SK-N-SH (cell line): ENCODE data around the gene NSD2. TPM values are rescaled to one million over a fixed set of nuclear protein-coding genes. Genes with fewer than 3 reads are reported as not detected.
A peak's percentile ranks its signal among the peaks of the same experiment; 100 is the strongest.

ENCODE experiments used
- CTCF ChIA-PET: fragments of 300-600, 350-600 bp; formaldehyde crosslinking; extraction: SDS; loops from one replicate; lab custom pipeline; 2021; lab: Yijun Ruan, JAX
- POLR2A ChIA-PET: fragments of 350-600 bp; sonication (Branson Sonifier 250); formaldehyde crosslinking; extraction: SDS; loops from one replicate; lab custom pipeline; 2020; ENCODE audit warnings: antibody characterized with exemption, inconsistent platforms; lab: Yijun Ruan, JAX
- DNase-seq: peaks from one replicate; pipeline ENCODE4 v3.0.0; 2012
- H2AFZ ChIP-seq: fragments of 200-600 bp; sonication (generic); 2 replicates; pipeline ENCODE4 v1.8.1; 2016; ENCODE audit warnings: antibody characterized with exemption, mild to moderate bottlenecking, low read depth
- H3F3A ChIP-seq: fragments of 200-600 bp; sonication (generic); replicated peaks from 2 replicates; pipeline ENCODE3; 2016; ENCODE audit warnings: antibody characterized with exemption, mild to moderate bottlenecking; ENCODE audit not compliant: insufficient read depth
- H3K27ac ChIP-seq, 2 experiments: fragments of 200-500 bp in 1 of 2; fragments of 200-600 bp in 1 of 2; sonication (Bioruptor generic) in 1 of 2; sonication (generic), shearing (Covaris generic) in 1 of 2; 2 replicates each; pipeline versions ENCODE4 v1.5.1 to v1.6.1; 2014 to 2016; ENCODE audit warnings: low read depth in 2 of 2, inconsistent platforms in 1 of 2, low read length in 1 of 2, mild to moderate bottlenecking in 1 of 2, mixed read lengths in 1 of 2
- H3K27me3 ChIP-seq: fragments of 200-600 bp; sonication (generic), shearing (Covaris generic); 2 replicates; pipeline ENCODE4 v1.6.1; 2016; ENCODE audit warnings: mixed run types; ENCODE audit not compliant: insufficient read depth
- H3K36me3 ChIP-seq, 2 experiments: fragments of 200-500 bp in 1 of 2; fragments of 200-600 bp in 1 of 2; sonication (Bioruptor generic) in 1 of 2; sonication (generic) in 1 of 2; replicated peaks in 1 of 2; 2 replicates each; pipeline versions ENCODE3 to v1.5.1; 2014 to 2016; ENCODE audit warnings: low read length in 1 of 2, mild to moderate bottlenecking in 1 of 2; ENCODE audit not compliant: insufficient read depth in 2 of 2, control insufficient read depth in 1 of 2
- H3K4me1 ChIP-seq, 2 experiments: fragments of 200-500 bp in 1 of 2; fragments of 200-600 bp in 1 of 2; sonication (Bioruptor generic) in 1 of 2; sonication (generic), shearing (Covaris generic) in 1 of 2; 2 replicates each; pipeline versions ENCODE4 v1.5.1 to v1.6.1; 2014 to 2016; ENCODE audit warnings: low read depth in 1 of 2, low read length in 1 of 2, mixed run types in 1 of 2; ENCODE audit not compliant: insufficient read depth in 2 of 2, control insufficient read depth in 1 of 2
- H3K4me2 ChIP-seq: fragments of 200-600 bp; sonication (generic), shearing (Covaris generic); 2 replicates; pipeline ENCODE4 v1.6.1; 2017; ENCODE audit warnings: mixed run types
- H3K4me3 ChIP-seq, 2 experiments: fragments of 200-500 bp in 1 of 2; fragments of 200-600 bp in 1 of 2; sonication (Bioruptor generic) in 1 of 2; sonication (generic), shearing (Covaris generic) in 1 of 2; 2 replicates each; pipeline versions ENCODE4 v1.5.1 to v1.8.1; 2014 to 2016; ENCODE audit warnings: low read depth in 2 of 2, inconsistent platforms in 1 of 2, low read length in 1 of 2, mild to moderate bottlenecking in 1 of 2, mixed read lengths in 1 of 2, moderate library complexity in 1 of 2
- H3K79me2 ChIP-seq: fragments of 200-600 bp; sonication (generic); 2 replicates; pipeline ENCODE4 v1.8.1; 2017; ENCODE audit warnings: mild to moderate bottlenecking; ENCODE audit not compliant: insufficient read depth
- H3K9ac ChIP-seq: fragments of 200-600 bp; sonication (generic); 2 replicates; pipeline ENCODE4 v1.6.1; 2017; ENCODE audit warnings: mixed run types
- H3K9me2 ChIP-seq: fragments of 200-600 bp; sonication (generic); 2 replicates; pipeline ENCODE4 v1.6.1; 2017; ENCODE audit warnings: mixed run types
- H3K9me3 ChIP-seq: fragments of 200-600 bp; sonication (generic); 2 replicates; pipeline ENCODE4 v1.6.1; 2017; ENCODE audit warnings: mixed run types, mild to moderate bottlenecking, moderate library complexity
- H4K20me1 ChIP-seq: fragments of 200-600 bp; sonication (generic); 2 replicates; pipeline ENCODE4 v1.6.1; 2017; ENCODE audit warnings: mild to moderate bottlenecking, mixed run types; ENCODE audit not compliant: insufficient read depth
- CHD2 ChIP-seq: fragments of 150-350 bp; IDR thresholded peaks from 2 replicates; pipeline ENCODE4 v1.6.1; 2018; ENCODE audit warnings: low read length; ENCODE audit not compliant: partially characterized antibody
- ELF1 ChIP-seq: IDR thresholded peaks from 2 replicates; pipeline ENCODE4 v1.4.0; 2012
- EP300 ChIP-seq, 2 experiments: IDR thresholded peaks; 2 replicates each; pipeline versions ENCODE4 v1.4.0 to v1.6.1; 2012; ENCODE audit warnings: borderline replicate concordance in 1 of 2, low read depth in 1 of 2, low read length in 1 of 2
- FOSL2 ChIP-seq: IDR thresholded peaks from 2 replicates; pipeline ENCODE4 v1.4.0; 2012; ENCODE audit warnings: low read depth, mild to moderate bottlenecking, moderate library complexity, borderline replicate concordance
- FOXM1 ChIP-seq: IDR thresholded peaks from 2 replicates; pipeline ENCODE4 v1.4.0; 2012; ENCODE audit warnings: low read depth, mild to moderate bottlenecking
- GABPA ChIP-seq: IDR thresholded peaks from 2 replicates; pipeline ENCODE4 v1.4.0; 2012; ENCODE audit warnings: low read depth, mild to moderate bottlenecking
- GATA2 ChIP-seq: sonication (generic); formaldehyde crosslinking; IDR thresholded peaks from 2 replicates; pipeline ENCODE4 v1.5.0; 2020; ENCODE audit warnings: mild to moderate bottlenecking, missing genetic modification reagents
- JUND ChIP-seq: IDR thresholded peaks from 2 replicates; pipeline ENCODE4 v1.4.0; 2012
- MEF2A ChIP-seq: IDR thresholded peaks from 2 replicates; pipeline ENCODE4 v1.4.0; 2012; ENCODE audit warnings: low read depth, borderline replicate concordance
- POLR2AphosphoS5 ChIP-seq: IDR thresholded peaks from 2 replicates; pipeline ENCODE4 v1.6.1; 2012; ENCODE audit warnings: low read depth, low read length
- RAD21 ChIP-seq: IDR thresholded peaks from 2 replicates; pipeline ENCODE4 v1.6.1; 2012; ENCODE audit warnings: mild to moderate bottlenecking, low read length
- RFX5 ChIP-seq: IDR thresholded peaks from 2 replicates; pipeline ENCODE4 v1.6.1; 2012; ENCODE audit warnings: mild to moderate bottlenecking, improper control_type of control experiment, low read length
- SIN3A ChIP-seq: IDR thresholded peaks from 2 replicates; pipeline ENCODE4 v1.6.1; 2012; ENCODE audit warnings: low read depth, mild to moderate bottlenecking, low read length, moderate library complexity, borderline replicate concordance
- TAF1 ChIP-seq: IDR thresholded peaks from 2 replicates; pipeline ENCODE4 v1.6.1; 2012; ENCODE audit warnings: low read depth, mild to moderate bottlenecking, low read length, moderate library complexity, borderline replicate concordance
- TEAD4 ChIP-seq: IDR thresholded peaks from 2 replicates; pipeline ENCODE4 v1.4.0; 2012; ENCODE audit warnings: mild to moderate bottlenecking, borderline replicate concordance; ENCODE audit not compliant: insufficient read depth
- YY1 ChIP-seq: IDR thresholded peaks from 2 replicates; pipeline ENCODE4 v1.4.0; 2012; ENCODE audit warnings: low read depth, mild to moderate bottlenecking
- WGBS: methylation state at CpG from one replicate; pipeline ENCODE4 v1.1.6; 2017; ENCODE audit warnings: low lambda C conversion rate; 5-methylcytosine and 5-hydroxymethylcytosine counted together
- polyA plus RNA-seq, 3 experiments: library from polyadenylated mRNA; depleted of rRNA; stranded (reverse); fragments of >200 nt; gene quantifications; 2 replicates each; pipeline ENCODE4 v1.2.3, GENCODE V29; 2012
- TF ChIP-seq, protein P1 (sequence below): IDR thresholded peaks from 2 replicates; pipeline ENCODE4; 2012
- TF ChIP-seq, protein P2 (sequence below): IDR thresholded peaks from 2 replicates; pipeline ENCODE4 v1.4.0; 2012; ENCODE audit warnings: low read depth
- TF ChIP-seq, protein P3 (sequence below): fragments of 150-350 bp; IDR thresholded peaks from 2 replicates; pipeline ENCODE4 v1.6.1; 2017; ENCODE audit warnings: antibody characterized with exemption, low read length, low read depth, borderline replicate concordance

Gene NSD2
- polyA plus RNA-seq, 1 of the 3 experiments (the other 2 are of a cell fraction) = 34.2 TPM

DNA sequence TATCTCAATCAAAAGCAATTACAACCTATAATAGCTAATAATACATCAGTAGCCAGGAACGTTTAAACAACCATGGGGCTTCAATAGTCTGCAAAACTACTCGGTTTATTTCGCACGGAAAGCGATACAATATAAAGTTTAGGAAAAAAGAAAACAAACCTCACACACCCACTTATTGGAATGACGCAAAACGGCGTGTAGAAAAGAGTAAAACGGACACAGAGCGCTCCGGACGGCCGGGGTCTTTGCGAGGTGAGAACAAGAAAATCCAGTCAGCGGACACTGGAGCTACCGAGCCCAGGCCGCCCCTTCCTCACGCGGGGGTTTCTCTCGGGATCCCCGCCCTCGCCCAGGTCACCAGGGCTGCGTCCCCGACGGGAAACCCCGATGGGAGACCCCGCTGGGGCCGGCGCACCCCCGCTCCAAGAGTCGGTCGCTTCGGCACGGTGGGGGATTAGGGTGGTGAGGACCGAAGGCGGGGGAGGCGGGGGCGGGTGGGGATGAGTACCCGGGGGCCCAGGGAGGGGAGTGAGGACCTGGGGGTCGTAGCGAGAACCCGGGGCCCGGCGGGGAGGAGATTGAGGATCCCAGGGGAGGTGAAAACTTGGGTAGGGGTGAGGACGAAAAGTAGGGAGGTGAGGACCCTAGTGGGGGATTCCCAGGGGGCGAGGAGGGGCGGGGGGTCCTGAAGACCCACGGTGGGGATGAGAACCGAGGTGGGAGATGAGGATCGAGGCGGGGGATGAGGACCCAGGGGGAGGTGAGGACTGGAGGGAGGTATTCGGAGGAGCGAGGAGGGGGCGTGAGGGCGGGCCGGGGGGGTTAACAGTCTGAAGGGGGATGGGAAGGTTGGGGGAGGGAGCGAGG is 136.8 kb downstream of the NSD2 start (continued):
- TF ChIP-seq MEF2A = no peak
- no peak for TF ChIP-seq RAD21
- no peak for TF ChIP-seq TEAD4
- no peak for TF ChIP-seq SIN3A
- no peak for TF ChIP-seq EP300 (IDR thresholded peaks at IDR 0.05; ENCODE audit: borderline replicate concordance in 1 of 2, low read depth in 1 of 2, low read length in 1 of 2)
- no peak for TF ChIP-seq ELF1
- no peak for TF ChIP-seq RFX5

DNA sequence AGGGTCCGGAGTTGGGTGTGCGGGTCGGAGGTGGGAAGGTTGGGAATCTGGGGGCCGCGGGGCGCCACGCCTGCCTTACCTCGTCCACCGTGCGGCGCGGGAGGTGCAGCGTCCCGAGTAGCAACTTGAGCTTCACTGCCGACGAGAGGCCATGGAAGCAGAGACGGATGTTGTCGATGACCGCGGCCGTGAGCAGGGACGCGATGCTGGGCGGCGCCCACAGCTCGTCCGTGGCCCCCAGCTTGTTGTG is 137.4 kb downstream of the NSD2 start:
- peak overlapping the region; percentile 75 to 89 for H3K4me3 ChIP-seq
- TF ChIP-seq SIN3A = peak; percentile 50; the same call in 1 of the 2 replicates
- TF ChIP-seq, protein P1, sequence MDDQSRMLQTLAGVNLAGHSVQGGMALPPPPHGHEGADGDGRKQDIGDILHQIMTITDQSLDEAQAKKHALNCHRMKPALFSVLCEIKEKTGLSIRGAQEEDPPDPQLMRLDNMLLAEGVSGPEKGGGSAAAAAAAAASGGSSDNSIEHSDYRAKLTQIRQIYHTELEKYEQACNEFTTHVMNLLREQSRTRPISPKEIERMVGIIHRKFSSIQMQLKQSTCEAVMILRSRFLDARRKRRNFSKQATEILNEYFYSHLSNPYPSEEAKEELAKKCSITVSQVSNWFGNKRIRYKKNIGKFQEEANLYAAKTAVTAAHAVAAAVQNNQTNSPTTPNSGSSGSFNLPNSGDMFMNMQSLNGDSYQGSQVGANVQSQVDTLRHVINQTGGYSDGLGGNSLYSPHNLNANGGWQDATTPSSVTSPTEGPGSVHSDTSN = no peak
- no peaks in the 10 kb centered on the region for H3K9me2 ChIP-seq
- peaks cover 19% of the 10 kb centered on the region for H3F3A ChIP-seq
- no peaks in the 10 kb centered on the region for H3K27me3 ChIP-seq
- 1% methylated on average over 18 of the region's 27 CpGs for WGBS
- ChIA-PET POLR2A (interaction anchor here (1.7 kb wide), 1 partner anchor 24 kb away, joined by 6 read pairs; no protein-coding TSS in a partner anchor), CTCF (interaction anchor here (0.6 to 2.9 kb wide), 7 partner anchors 8 to 269 kb away, joined by 3 to 12 read pairs (median 6); a partner anchor contains a TSS)
- H3K4me1 ChIP-seq = peaks cover 5 to 7% of the 10 kb centered on the region in 2 experiments; a peak in 1 of 4 replicates
- H4K20me1 ChIP-seq = peaks cover 30% of the 10 kb centered on the region
- DNase-seq = no peak
- H3K27ac ChIP-seq = peak overlapping the region; percentile 90 to 94
- peaks cover 0 to 7% of the 10 kb centered on the region in 2 experiments for H3K36me3 ChIP-seq
- H2AFZ ChIP-seq = peak overlapping the region; percentile 93; the same call in 1 of the 2 replicates
- H3K9ac ChIP-seq = peak overlapping the region; percentile 95
- H3K79me2 ChIP-seq = peaks cover 52% of the 10 kb centered on the region
- H3K4me2 ChIP-seq = peak overlapping the region; percentile 95
- H3K9me3 ChIP-seq = no peaks in the 10 kb centered on the region

DNA sequence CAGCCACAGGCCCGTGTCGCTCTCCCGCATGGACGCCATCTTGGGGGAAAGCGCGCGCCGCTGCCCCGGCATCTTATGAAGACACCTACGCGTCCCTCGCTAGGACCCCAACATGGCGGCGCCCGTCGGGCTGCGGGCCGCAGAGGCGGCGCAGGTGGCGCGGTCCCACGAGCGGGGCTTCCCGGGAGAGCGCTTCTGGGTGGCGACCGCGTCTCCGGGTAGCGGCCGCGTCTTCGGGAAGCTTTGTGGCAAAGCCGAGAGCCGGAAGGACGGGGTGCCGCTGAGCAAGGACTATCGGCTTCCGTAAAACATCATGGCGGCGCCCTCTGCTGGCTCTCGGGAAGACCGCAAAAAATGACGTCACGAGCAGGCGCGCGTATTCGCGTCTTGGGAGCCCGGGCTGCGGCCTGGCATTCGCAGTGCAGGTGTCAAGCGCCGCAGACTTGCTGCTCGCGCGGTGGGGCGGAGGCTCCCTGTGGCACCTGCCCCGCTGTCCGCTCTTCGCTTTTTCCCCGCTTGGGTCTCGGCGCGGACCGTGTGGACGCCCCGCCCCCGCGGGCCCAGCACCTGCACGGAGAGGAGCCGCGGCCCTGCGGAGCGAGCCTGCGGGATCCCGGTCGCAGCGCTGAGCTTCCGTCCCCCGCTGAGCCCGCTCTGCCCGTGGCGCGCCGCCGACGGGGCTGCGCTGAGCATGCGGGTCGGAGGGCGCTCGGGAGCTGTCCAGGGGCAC is 137.9 kb downstream of the NSD2 start, which contains the start of gene NELFA:
Gene NELFA, minus strand, starts transcription at position 54 of the 730 bp plus-strand sequence. Its CDS starts 15 bp downstream, at position 39.
- ChIA-PET CTCF (interaction anchor here (0.6 to 2.9 kb wide), 13 partner anchors 9 to 269 kb away, joined by 3 to 12 read pairs (median 3); a partner anchor contains a TSS), POLR2A (interaction anchor here (0.6 to 1.7 kb wide), 5 partner anchors 25 to 51 kb away, joined by 3 to 6 read pairs (median 3); partner anchors contain the start of gene NAT8L)
- no CpG with 5 or more reads among the region's 95 CpGs for WGBS
- TF ChIP-seq POLR2AphosphoS5 (peak; percentile 76), GATA2 (CRISPR knock-in tag) (no peak), GABPA (no peak; the same call in 1 of the 2 replicates), MEF2A (no peak), CHD2 (no peak), TAF1 (peak; percentile 100), JUND (no peak; the same call in 1 of the 2 replicates), FOSL2 (no peak), FOXM1 (no peak), YY1 (peak; percentile 100), ELF1 (peak; percentile 56; the same call in 1 of the 2 replicates)
- TF ChIP-seq, protein P2, sequence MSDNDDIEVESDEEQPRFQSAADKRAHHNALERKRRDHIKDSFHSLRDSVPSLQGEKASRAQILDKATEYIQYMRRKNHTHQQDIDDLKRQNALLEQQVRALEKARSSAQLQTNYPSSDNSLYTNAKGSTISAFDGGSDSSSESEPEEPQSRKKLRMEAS = peak; percentile 88
- TF ChIP-seq, protein P3, sequence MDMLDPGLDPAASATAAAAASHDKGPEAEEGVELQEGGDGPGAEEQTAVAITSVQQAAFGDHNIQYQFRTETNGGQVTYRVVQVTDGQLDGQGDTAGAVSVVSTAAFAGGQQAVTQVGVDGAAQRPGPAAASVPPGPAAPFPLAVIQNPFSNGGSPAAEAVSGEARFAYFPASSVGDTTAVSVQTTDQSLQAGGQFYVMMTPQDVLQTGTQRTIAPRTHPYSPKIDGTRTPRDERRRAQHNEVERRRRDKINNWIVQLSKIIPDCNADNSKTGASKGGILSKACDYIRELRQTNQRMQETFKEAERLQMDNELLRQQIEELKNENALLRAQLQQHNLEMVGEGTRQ = no peak

More for the DNA sequence above, 137.9 kb downstream of the NSD2 start, which contains the start of gene NELFA:
- Histone ChIP-seq H4K20me1 (peaks cover 30% of the 10 kb centered on the region), H2AFZ (peak within 1 kb of the TSS; percentile 93), H3K9me3 (no peaks in the 10 kb centered on the region), H3K36me3 (peaks cover 0 to 4% of the 10 kb centered on the region in 2 experiments), H3K27me3 (no peaks in the 10 kb centered on the region), H3K27ac (peak within 1 kb of the TSS; percentile 90 to 94), H3K9me2 (no peaks in the 10 kb centered on the region), H3K4me2 (peak within 1 kb of the TSS; percentile 95), H3K4me1 (peaks cover 5 to 7% of the 10 kb centered on the region in 2 experiments; a peak in 1 of 4 replicates), H3K4me3 (peak within 1 kb of the TSS; percentile 75 to 89), H3F3A (peaks cover 19% of the 10 kb centered on the region), H3K79me2 (peaks cover 47% of the 10 kb centered on the region), H3K9ac (peak within 1 kb of the TSS; percentile 95)
- peak; percentile 96 for DNase-seq
